Kidney epithelial cell (primary cell): ENCODE results near the gene CYTH2. TPM values are rescaled to one million over a fixed set of nuclear protein-coding genes. Genes with fewer than 3 reads are reported as not detected.

Experiments used
- DNase-seq: peaks from one replicate; pipeline ENCODE4 v3.0.0-alpha.2; 2010; ENCODE audit warnings: low read depth
- H3K27me3 ChIP-seq: 2 replicates; pipeline ENCODE4 v1.6.0; 2011; ENCODE audit warnings: low read length; ENCODE audit not compliant: control insufficient read depth, insufficient read depth
- H3K36me3 ChIP-seq: 2 replicates; pipeline ENCODE4 v1.5.1; 2011; ENCODE audit warnings: low read length; ENCODE audit not compliant: control insufficient read depth, insufficient read depth
- H3K4me3 ChIP-seq: 2 replicates; pipeline ENCODE4 v1.5.1; 2011; ENCODE audit warnings: low read depth, mild to moderate bottlenecking, control low read depth, low read length
- total RNA-seq: library from RNA; depleted of rRNA; stranded (reverse); fragments of >200 nt; gene quantifications from 2 replicates; pipeline ENCODE4 v1.2.3, GENCODE V29; 2015
- TF ChIP-seq, protein P1 (sequence below): IDR thresholded peaks from 2 replicates; pipeline ENCODE4 v1.5.1; 2011; ENCODE audit warnings: mild to moderate bottlenecking, moderate library complexity, low read length, control low read depth, inconsistent platforms; ENCODE audit not compliant: insufficient read depth, poor library complexity, severe bottlenecking

CYTH2 gene
- total RNA-seq, 1 donor from 2014 or later: 77.3 TPM

DNA sequence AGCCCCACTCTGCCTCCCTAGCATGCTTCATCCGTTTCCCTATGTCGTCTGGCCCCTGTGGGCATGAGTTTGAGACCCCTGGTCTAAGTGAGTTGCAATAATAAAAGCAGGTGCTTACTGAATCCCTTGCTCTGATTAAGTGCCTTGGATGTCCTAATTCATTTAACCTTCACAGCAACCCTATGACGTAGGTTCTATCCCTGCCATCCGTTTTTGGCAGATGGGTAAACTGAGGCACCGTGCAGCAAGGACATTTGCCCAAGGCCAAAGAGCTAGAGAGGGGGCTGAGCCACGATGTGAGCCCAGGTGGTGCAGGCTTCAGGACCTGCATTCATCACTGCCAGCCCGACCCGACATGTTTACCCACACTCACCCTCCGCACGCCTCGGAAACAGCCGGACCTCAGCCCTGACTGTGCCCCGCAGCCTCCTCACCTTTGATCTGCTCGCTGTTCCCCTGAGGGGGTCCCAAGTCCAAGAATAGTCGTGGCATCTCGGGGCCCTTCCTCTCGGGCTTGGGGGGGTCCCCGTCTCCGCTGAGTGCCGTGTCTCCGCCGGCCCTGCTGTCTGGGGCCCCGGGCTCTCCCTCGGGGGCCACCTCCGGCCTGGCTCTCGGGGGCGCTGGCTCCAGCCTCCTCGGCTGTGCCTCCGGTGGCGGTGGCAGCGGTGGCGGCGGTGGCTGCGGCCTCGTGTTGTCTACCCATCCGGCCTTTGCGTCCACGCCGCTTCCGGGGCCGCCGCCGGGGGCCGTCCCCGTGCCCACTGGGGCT is 28.0 kb downstream of the CYTH2 start:
- Histone ChIP-seq H3K4me3 (no peak overlapping the region), H3K36me3 (no peaks in the 10 kb centered on the region), H3K27me3 (peaks cover 42% of the 10 kb centered on the region)
- no peak for DNase-seq
- TF ChIP-seq, protein P1, sequence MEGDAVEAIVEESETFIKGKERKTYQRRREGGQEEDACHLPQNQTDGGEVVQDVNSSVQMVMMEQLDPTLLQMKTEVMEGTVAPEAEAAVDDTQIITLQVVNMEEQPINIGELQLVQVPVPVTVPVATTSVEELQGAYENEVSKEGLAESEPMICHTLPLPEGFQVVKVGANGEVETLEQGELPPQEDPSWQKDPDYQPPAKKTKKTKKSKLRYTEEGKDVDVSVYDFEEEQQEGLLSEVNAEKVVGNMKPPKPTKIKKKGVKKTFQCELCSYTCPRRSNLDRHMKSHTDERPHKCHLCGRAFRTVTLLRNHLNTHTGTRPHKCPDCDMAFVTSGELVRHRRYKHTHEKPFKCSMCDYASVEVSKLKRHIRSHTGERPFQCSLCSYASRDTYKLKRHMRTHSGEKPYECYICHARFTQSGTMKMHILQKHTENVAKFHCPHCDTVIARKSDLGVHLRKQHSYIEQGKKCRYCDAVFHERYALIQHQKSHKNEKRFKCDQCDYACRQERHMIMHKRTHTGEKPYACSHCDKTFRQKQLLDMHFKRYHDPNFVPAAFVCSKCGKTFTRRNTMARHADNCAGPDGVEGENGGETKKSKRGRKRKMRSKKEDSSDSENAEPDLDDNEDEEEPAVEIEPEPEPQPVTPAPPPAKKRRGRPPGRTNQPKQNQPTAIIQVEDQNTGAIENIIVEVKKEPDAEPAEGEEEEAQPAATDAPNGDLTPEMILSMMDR: no peak

DNA sequence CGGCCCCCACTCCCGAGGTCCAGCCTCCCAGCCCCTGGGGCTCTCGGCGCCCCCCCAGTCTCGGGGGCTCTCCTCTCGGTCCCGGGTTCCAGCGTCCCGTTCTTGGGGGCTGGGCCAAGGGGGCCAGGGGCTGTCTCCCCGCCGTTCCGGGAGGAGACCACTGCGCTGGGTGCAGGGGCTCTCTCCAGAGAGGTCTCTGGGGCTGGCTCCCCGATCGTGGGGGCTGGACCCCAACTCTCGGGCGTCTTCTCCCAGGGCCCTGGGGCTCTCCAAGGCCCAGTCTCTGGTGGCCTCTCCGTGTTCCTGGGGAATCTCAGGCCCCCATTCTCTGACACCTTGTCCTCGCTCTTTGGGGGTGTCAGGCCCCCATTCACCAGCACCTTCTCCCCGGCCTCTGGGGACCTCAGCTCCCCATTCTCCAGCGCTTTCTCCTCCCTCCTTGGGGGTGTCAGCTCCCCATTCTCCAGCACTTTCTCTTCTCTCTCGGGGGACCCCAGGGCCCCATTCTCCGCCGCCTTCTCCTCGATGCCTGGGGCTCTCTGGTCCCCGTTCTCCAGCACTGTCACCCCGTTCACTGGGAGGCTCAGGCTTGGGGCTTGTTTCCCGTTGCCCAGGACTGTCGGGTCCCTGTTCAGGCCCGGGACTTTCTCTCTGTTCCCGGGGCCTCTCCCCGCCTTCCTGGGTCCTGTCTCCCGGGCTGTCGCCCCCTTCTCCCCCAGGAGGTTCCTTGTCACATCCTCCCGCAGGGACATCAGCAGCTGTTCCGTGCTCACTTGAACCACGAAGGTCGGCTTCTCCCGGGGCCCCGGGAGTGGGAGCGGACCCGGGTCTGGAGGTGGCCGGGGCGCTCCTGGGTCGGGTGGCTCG is 28.8 kb downstream of the CYTH2 start:
- no peaks in the 10 kb centered on the region for H3K36me3 ChIP-seq
- TF ChIP-seq, protein P1: no peak
- H3K4me3 ChIP-seq: no peak overlapping the region
- H3K27me3 ChIP-seq: peaks cover 44% of the 10 kb centered on the region
- no peak for DNase-seq

DNA sequence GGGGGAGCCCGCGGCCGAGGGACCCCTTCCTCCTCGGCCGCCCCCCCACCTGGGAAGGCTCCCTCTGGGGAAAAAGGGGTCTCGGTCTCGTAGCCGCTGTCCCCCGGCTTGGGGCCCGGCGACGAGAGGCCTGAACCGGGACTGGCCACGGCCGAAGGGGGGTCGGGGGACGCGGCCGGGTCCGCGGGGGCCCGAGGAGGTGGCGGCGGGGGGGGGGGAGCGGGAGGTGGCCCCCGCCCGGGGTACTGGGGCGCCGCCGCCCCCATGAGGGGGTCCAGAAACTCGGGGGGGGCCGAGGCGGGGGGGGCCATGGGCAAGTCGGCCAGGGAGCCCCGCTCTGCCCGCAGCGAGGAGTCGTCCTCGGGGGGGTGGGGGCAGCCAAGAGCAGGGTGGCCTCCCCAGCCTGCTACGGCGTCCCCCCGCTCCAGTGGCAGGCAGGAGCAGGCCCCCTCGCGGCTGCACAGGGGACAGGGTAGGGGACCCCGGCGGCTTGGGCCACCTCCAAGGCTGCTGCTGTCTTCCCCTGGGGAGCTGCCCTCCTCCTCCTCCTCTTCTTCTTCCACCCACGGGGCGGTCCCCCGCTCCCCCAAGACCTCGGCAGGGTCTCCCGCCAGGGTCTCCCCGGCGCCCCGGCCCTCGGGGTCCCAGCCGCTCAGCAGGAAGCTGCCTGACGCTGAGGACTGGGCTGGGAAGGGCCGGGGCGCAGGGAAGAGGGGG is 29.6 kb downstream of the CYTH2 start:
- TF ChIP-seq, protein P1: peak; percentile 6
- peaks cover 44% of the 10 kb centered on the region for H3K27me3 ChIP-seq
- no peak overlapping the region for H3K4me3 ChIP-seq
- DNase-seq: no peak
- H3K36me3 ChIP-seq: no peaks in the 10 kb centered on the region

DNA sequence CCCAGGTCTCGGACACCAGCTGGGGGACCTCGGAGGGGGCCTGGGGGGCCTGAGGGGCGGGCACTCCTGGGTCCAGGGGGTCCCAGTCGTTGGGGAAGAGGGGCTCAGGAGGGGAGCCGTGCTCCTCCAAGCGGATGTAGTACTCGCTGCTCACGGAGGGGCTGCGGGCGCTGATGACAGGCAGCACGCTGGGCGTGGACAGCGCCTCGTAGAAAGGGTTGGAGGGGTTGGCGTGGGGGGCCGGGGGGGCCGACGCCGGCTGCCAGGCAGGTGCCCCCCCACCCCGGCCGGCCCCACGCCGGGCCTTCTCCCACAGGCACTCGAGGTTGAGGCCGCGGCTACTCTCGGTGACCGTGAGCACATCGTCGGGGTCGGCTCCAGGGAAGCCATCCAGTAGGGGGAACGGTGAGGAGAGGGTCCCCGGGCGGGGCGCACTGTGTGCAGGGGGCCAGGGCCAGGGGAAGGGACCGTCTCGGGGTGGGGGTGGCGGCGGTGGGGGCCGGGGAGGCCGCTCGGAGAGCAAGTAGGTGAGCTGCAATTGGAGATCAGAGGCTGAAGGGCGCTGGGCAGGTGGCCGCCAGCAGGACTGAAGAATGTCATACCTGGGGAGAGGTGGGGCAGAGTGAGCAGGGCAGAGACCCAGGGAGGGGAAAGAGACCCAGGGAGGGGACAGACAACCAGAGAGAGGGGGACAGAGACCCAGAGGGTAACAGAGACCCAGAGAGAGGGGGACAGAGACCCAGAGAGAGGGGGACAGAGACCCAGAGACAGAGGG is 30.3 kb downstream of the CYTH2 start:
- no peak for DNase-seq

More for the DNA sequence above, 30.3 kb downstream of the CYTH2 start:
- H3K4me3 ChIP-seq: no peak overlapping the region
- TF ChIP-seq, protein P1: no peak
- H3K36me3 ChIP-seq: no peaks in the 10 kb centered on the region
- peaks cover 44% of the 10 kb centered on the region for H3K27me3 ChIP-seq
